Fibroblast of the aortic adventitia (primary cell): ENCODE measurements around the gene TARP.

Source experiments
- DNase-seq: peaks from one replicate; pipeline ENCODE4 v3.0.0-alpha.2; 2010; ENCODE audit warnings: low read depth
- H3K4me3 ChIP-seq: 2 replicates; pipeline ENCODE4 v1.5.1; 2011; ENCODE audit warnings: low read depth, mild to moderate bottlenecking, control low read depth, low read length, moderate library complexity
- CTCF ChIP-seq: IDR thresholded peaks from 2 replicates; pipeline ENCODE4 v1.5.1; 2011; ENCODE audit warnings: mild to moderate bottlenecking, low read length, control low read depth, inconsistent platforms; ENCODE audit not compliant: insufficient read depth

Gene TARP

GRCh38 chr7:38311329-38311937 lies 38.0 kb upstream of the TARP start:
- H3K4me3 ChIP-seq: peak overlapping the region; percentile 51
- DNase-seq: no peak
- no peak for TF ChIP-seq CTCF

GRCh38 chr7:38310591-38311101 lies 37.2 kb upstream of the TARP start:
- no peak for DNase-seq
- no peak overlapping the region for H3K4me3 ChIP-seq
- no peak for TF ChIP-seq CTCF

GRCh38 chr7:38309555-38309954 lies 36.1 kb upstream of the TARP start:
- TF ChIP-seq CTCF: no peak
- H3K4me3 ChIP-seq: no peak overlapping the region
- DNase-seq: no peak

GRCh38 chr7:38308140-38308539 lies 34.7 kb upstream of the TARP start:
- no peak for DNase-seq

GRCh38 chr7:38307640-38308039 lies 34.2 kb upstream of the TARP start:
- H3K4me3 ChIP-seq: no peak overlapping the region
- DNase-seq: no peak
- TF ChIP-seq CTCF: no peak

More at GRCh38 chr7:38308140-38308539, 34.7 kb upstream of the TARP start:
- TF ChIP-seq CTCF: no peak
- H3K4me3 ChIP-seq: no peak overlapping the region

- no peak overlapping the region for H3K4me3 ChIP-seq
- no peak for DNase-seq
- TF ChIP-seq CTCF: no peak
Measured at GRCh38 chr7:38306914-38307313, 33.5 kb upstream of the TARP start.

GRCh38 chr7:38306171-38306570 lies 32.7 kb upstream of the TARP start:
- no peak for DNase-seq

More at GRCh38 chr7:38306171-38306570, 32.7 kb upstream of the TARP start:
- H3K4me3 ChIP-seq: no peak overlapping the region
- no peak for TF ChIP-seq CTCF
